DMS114 treated with DMSO at 0.1 percent for 48 hours (cell line): ENCODE data around the gene CSTF2.
"Not testable (repeated sequence)": the region's sequence is repeated elsewhere in the genome, so short reads cannot be mapped to it uniquely, and the experiment has no call there.

Experiments
- DNase-seq: peaks from one replicate; lab custom pipeline; 2025; ENCODE audit not compliant: unreplicated experiment; lab: John Stamatoyannopoulos, UW

The CSTF2 gene, protein sequence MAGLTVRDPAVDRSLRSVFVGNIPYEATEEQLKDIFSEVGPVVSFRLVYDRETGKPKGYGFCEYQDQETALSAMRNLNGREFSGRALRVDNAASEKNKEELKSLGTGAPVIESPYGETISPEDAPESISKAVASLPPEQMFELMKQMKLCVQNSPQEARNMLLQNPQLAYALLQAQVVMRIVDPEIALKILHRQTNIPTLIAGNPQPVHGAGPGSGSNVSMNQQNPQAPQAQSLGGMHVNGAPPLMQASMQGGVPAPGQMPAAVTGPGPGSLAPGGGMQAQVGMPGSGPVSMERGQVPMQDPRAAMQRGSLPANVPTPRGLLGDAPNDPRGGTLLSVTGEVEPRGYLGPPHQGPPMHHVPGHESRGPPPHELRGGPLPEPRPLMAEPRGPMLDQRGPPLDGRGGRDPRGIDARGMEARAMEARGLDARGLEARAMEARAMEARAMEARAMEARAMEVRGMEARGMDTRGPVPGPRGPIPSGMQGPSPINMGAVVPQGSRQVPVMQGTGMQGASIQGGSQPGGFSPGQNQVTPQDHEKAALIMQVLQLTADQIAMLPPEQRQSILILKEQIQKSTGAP

DNA sequence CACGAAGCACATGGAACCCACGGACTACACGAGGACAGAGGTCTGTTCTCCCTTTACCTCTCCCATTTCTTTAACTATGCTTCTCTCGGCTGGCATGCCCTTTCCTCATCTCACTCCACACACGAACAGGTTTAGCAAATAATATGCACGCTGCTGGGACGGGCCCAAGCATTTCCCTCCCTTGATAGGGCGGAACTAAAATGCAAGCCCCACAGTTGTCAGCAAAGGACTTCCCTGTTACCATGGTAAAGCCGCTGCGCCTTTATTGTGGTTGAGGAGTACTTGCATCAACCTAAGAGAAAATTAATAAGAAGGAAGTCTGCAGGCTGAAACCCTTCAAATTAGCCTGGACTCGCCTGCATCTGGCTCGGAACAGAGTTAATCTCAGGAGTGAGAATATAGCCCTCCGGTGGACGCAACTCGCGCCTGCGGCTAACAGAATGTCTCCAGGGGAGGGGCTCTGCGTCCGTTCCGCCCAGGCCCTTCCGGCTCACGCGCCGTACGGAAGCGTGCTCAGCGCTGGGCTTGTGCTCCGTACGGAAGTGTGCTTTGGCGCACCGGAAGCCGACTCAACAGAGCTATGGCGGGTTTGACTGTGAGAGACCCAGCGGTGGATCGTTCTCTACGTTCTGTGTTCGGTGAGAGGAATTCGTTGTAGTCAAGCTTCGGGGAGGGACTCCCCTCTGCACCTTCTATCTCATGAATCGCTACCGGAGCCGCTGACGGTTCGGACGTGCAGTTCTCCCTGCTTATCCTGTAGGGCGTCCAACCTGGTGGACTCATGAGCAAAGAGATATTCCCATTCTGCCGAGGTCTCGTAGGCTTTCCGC is at the start of gene CSTF2:
Gene CSTF2, plus strand, starts transcription at position 555 of the 830 bp plus-strand sequence. Its CDS starts 26 bp downstream, at position 581.
- peak; percentile 89 for DNase-seq

DNA sequence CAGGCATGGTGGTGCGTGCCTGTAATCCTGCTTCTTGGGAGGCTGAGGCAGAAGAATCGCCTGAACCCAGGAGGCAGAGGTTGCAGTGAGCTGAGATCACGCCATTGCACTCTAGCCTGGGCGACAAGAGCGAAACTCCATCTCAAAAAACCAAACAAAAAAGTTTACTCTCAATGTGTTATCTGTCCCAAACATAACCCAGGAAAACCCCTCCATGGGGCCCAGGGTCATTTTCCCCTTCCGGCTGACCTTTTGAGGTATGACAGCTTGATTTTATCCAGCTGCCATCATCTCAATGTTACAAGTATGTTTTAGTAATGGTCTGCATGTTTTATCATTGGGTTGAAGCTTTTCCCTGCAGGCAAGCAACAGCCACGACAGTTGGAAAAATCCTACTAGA is 23.8 kb upstream of the CSTF2 start:
- DNase-seq, result not testable (repeated sequence)

DNA sequence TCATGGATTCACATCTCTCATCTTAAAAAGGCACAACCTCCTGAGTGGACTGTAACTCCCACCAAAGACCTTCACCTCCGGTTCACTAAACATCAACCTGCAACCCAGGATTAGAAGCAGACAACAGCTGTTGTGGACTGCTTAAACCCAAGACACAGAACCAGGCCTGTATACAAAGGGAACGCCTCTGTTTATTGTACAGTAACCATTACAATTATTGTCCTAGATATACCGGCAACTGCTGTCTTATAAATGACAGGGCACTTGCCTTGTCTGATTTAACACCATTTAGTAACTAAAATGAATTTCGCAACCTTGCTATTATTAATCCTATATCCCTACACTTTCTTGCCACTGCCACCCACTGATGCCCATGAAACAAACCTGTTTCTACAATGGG is 22.8 kb upstream of the CSTF2 start:
- no peak for DNase-seq

DNA sequence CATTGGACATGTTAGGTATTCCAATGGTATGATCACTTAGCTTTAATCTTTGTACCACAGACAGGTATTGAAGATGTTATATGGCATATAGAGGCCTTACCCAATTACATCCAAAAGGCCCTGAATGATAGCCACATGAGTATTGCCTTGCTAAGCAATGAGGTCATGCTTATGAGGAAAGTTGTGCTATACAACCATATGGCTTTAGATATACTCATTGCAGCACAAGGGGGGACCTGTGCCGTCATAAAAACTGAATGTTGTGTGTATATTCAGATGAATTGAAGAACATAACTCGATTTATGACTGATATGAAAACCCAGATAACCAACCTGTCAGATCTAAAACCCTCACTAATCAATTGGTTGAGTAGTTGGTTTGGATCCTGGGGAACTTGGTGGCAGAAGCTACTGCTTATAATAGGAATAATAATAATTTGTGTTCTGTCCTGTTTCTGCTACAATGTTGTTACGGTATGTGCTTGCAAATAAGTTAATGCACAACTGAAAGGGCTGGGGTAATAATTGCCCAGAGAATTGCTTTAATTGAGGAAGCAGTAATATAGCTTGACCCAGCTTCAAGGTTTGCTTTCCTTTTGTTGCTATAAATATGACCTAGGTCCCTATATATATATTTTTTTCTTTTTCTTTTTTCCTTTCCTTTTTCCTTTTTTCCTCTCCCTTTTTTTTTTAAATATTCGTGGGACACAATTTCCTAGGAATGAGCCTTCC is 21.5 kb upstream of the CSTF2 start:
- DNase-seq, result no peak

DNA sequence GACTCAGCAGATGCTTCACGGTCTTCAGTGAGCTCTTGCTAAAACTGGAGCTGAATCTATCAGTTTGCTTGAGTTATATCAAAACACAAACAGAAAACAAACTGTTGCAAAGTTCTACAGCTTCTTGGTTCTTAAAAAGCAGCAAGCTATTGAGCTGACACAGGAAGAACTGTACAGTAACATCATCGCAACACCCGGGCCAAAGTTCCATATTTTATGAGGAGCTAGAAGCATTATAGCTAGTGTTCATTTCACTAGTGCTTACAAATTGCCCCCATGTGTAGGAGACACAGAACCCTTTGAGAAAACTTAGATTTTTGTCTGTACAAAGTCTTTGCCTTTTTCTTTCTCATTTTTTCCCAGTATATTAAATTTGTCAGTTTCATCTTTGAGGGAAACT is 17.3 kb upstream of the CSTF2 start:
- no peak for DNase-seq

DNA sequence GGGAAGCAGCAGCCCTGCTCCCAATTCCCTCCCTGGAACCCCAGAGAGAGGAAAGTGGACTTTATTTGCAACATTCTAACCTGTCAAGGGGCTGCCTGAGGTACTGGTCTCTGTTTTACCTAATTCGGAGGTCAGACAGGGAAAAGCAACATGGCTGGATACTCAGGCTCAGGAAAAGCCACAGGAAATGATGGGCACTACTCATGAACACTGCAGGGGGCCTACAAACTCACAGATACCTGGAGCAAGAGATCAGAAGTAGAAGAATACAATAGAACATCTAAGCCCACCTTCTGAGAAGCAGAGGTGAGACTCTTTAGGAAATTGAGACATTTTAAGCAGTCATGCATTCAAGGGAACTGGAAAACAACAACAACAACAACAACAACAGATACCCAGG is 15.4 kb upstream of the CSTF2 start:
- no peak for DNase-seq

DNA sequence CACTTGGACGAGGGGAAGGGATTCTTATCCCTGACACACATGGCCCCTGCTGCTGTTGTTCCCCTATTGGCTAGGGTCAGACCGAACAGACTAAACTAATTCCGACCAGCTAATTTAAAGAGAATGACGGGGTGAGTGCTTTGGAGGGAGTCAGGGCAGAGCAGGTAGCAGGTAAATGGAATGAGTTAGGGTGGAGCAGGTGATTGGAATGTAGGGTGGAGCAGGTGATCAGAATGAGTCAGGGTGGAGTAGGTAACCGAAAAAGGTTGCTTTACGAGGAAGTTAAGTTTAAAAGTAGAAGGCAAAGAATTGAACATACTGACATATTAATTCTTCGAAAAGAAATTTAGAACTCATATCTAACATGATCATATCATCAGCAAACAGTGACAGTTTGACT is 11.9 kb upstream of the CSTF2 start:
- not testable (repeated sequence) for DNase-seq

DNA sequence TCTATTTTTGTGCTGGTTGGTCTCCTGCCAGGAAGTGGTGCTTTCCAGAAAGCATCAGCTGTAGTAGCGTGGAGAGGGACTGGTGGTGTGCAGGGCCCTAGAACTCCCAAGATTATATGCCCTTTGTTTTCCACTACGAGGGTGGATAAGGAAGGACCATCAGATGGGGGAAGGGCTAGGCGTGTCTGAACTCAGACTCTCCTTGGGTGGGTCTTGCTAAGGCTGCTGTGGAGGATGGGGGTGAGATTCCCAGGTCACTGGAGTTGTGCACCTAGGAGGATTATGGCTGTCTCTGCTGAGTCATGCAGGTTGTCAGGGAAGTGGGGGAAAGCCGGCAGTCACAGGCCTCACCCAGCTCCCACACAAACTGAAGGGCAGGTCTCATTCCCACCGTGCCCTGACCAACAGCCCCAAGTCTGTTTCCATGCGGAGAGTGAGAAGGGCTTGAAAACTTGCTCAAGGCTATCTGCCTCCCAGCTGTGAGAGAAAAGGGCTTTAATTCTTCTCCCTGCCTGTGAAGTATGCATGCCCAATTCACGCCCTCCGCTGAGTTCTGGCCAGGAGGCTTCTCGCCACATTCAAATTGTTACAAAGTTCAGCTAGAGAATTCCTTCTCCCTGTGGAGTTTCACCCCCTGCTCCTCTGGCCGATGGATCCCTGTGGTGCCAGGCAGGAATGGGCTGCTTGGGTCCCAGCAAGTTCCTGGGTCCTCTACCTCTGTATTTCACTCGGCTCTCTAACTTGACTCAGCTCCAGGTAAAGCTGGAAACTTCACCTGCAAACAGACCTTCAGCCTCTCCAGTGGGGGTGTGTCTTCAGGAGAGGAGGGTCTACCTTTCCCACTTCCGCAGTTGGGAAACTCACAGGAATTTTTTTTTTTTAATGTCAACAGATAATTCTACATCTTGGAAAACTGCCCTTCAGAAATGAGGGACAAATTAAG is 7.7 kb upstream of the CSTF2 start:
- DNase-seq, result no peak

DNA sequence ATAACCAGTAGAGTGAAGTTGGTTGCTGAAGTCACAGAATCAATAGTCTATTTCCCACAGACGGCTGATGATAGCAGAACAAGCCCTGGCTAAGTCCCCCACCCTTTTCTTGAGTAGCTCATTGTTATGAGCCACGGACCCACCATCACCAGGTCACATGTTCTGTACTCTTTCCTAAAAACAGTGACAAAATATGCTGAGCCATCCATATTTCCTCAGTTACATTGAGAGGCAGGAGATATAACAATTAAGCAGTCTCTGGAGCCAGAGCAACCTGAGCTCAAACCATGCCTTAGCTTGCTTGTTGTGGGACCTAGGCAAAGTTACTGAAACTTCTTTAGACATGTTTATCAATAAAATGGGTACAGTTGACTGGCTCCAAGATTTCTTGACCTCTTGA is 2.9 kb upstream of the CSTF2 start:
- DNase-seq, result no peak

DNA sequence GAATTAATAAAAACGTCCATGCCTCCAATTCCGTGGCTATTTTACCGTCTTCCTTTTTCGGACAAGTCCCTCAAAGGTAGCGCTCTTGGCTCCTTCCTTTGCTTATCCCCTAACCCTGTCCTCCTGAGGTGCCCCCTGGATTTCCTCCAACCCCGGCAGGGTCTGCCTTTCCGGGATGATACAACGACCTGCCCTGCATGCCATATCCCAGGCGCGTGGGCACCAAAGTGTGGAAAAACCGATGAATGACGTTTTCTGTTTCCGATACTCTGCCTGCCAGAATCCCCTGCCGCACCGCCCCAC is 706 bp upstream of the CSTF2 start:
- no peak for DNase-seq

DNA sequence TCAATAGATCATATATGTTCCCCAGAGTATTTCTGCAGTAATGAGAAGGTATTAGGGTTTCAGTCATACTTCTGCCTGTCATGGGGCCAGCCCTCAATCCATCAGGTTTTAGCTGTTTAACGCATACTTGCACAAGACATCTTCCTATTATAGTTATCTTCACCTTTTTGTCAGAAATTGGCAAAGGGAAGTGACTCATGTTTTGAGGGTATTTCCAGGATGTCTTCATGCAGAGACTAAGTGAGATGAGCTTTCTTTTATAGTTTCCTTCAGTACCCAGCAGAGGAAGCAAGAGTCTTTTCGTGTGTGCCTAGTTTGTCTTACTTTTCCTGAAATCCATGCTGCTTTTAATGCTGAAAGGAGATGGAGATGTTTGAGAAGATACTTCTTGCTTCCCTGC is 9.5 kb downstream of the CSTF2 start:
- no peak for DNase-seq

DNA sequence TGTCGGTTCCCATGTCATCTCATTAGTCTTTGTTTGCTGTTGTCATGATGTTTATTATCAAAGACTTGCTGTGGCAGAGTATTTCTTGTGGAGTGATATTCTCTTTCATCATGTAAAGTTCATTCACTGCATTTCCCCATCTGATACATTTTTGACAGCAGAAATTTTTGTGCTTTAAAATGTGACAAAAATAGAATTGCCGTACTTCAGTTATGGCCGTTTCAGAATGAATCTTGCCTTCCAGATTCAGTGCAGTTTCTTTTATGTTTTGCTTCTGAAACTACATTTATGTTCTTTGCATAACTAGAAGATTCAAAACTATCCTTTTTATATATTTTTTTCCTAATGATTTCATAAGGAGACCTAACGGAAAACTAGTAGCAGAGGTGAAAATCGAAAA is 10.0 kb downstream of the CSTF2 start:
- DNase-seq, result no peak

DNA sequence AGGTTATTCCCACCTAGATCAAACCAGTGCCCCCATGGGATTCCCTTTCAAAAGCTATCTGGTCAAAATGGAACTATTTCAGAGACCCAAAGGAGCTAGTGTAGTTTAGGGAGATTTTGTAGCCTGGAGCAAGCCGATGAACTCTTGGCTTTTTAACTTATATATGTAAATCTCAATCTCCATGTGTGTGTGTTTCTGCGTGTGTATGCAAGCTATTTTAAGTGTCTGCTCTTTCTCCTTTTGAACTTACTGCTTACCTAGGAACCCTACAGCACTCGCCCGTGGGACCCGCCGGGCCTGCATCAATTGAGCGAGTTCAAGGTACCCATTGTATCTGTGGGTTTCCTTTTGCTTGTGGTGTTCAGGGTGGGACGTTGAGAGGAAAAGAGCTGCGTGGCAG is 10.4 kb downstream of the CSTF2 start:
- DNase-seq, result no peak

DNA sequence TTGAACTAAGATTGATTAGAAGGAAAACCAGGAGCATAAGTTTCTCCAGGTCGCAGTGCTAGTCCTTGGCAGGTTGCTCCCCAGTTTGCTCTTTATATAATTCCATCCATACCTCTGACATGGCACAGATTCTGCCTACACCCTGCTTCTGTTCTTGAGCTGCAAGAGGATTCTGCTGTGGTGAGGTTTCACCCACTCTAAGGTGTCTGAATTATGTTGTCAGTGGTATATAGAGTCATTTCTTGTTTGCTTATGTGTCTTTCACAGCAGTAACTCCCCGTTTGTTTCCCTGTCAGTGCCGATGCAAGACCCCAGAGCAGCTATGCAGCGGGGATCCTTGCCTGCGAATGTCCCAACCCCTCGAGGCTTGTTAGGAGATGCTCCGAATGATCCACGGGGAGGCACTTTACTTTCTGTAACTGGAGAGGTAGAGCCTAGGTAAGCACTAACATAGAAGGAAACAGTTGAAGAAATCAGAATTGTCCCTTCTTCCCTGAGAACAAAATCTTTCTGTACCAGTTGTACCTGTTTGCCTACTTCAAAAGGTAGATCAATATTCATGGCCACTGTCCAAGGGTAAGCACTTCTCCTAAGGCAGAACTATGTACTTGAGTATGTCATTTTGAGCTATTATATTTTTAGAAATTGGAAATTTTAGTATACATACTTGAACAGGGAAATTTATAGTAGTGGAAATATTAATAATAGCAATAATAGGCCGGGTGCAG is 11.2 kb downstream of the CSTF2 start:
- DNase-seq, result no peak

DNA sequence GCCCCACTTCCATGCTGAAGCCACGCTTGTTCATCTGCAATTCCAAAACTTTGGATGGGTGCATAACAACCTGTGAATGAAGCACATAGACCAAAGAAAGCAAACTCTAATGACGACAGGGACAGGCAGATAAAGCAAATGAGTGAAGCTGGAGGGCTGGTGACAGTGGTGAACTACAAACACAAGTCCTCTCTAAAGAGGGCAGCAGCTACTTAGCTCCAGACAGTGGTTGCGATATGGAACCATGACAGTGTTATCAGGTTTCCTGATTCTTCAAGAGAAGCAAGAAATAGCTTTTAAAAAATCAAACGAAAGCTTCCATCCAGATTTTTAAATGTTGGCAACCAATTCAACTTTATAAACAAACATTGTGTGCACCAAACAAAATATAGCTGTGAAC is 30.1 kb downstream of the CSTF2 start:
- no peak for DNase-seq

DNA sequence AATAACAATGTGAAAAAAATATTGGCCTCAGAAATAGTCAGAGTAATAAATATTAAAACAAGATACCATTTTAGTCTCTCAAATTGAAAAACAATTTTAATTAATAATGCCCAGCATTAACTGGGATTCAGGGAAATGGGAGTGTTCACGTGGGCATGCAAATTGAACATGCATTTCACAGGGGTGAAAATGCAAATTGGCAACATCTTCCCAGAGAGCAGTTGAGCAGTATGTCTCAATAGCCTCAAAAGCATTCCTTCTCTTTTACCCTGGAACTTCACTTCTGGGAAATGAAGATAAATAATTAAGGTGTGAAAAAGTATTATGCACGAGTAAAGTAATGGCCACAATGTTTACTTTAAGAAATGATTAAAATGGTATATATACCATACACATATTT is 32.6 kb downstream of the CSTF2 start:
- DNase-seq, result no peak

DNA sequence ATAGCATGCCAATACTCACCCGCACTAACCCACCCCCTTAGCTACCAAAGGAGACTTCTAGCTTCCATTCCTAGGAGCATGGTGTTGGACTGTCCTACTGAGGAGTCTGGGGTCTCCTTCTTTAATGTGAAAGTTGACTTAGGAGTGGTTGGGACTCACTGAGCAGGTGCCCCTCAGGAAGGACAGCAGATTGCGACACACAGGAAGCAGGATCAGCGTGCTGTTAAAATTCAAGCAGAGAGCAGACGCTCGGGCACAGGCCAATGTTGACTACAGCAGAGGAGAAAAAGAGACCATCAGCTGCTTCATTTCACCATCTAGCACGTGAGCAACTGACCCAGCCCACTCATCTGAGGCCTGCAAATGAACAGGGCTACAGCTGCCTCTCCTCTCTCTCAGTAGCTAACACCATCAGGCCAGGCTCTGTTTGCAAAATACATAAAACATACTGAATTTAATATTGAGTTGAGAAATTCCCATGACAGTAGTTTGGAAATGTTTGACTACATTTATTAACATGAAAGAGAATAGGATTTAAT is 43.2 kb downstream of the CSTF2 start:
- no peak for DNase-seq

DNA sequence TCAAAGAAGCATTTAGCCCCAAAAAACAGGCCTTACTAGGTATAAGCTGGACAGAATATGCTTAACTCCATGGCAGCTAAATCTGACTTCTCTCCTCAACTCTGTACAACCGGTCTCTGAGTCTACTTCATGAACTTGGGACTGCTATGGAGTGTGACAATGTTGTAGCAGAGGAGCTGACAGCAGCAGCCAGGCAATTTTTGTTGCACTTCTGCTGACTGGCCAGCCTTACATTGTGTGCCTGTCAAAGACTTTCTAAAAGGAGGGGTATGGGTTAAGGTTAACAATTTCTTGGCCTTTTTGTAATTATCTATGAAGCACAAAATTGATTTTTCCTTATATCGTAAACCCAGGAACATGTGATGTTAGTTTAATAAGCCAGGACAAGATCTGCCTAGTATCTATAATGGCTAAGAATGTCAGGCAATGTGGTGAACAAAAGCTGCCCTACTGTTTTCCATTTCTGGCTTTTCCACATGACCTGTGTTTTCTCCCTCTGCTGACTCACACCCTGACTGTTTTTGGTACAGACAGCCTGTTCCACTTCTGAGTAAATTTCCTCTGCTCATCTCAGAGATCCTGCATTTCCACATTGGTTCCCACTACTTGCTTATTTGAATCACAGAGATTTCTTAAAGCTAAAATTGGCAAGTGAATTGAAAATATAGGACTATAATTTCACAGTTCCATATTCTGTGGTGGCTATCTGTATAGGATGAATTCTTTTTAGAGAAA is 44.6 kb downstream of the CSTF2 start:
- DNase-seq, result no peak

DNA sequence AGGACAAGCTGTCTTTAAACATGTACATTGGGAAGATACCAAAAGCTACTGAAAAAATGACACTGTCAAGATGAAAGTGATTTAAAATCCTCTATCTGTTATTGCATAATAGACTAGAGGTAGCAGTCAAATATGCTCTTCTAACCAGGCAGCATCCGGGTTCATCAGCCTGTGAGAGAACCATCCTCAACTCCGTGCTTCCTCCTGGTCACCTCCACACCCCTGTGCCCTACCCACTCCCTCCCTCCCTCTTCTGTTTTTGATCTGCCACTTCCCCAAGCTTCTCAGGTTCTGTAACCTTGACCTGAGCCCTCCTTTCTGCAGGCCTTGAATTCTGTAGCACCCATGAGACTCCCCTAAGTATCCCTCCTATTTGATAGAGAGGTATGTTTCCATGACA is 48.1 kb downstream of the CSTF2 start:
- DNase-seq, result no peak
